Glomerular visceral epithelial cell (primary cell): ENCODE results near the gene SCN3A.
A peak's percentile ranks its signal among the peaks of the same experiment; 100 is the strongest.

Experiments
- DNase-seq: peaks from one replicate; pipeline ENCODE4 v3.0.0-alpha.2; 2016; ENCODE audit errors: extremely low spot score

The SCN3A gene

DNA sequence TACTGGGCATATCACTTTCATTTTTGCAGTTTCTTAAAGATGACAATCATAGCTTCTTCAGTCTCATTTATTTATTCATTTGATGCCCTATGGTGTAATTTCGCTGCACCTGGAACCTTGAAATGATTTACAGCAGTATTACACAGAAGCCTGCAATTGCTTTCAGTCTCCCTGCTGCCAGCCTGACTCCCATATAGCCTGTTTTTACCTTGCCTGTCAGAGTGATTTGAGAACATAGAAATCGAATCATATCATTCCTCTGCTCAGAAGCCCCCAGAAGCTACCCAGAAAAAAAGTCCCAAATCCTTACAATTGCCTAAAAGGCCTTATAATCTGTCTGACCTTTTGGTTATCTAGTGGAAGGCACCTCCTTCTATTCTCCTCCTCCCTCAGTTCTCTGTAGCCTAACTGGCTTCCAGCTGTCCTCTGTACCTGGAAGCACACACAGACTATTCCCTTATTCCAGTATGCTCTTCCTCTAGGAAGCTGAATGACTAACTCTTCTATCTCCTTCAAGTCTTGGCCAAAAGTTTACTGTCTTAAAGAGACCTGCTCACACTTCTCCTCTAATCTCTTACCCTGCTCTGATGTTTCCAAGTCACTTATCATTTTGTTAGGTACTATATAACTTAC is 12.6 kb downstream of the SCN3A start:
- no peak for DNase-seq

DNA sequence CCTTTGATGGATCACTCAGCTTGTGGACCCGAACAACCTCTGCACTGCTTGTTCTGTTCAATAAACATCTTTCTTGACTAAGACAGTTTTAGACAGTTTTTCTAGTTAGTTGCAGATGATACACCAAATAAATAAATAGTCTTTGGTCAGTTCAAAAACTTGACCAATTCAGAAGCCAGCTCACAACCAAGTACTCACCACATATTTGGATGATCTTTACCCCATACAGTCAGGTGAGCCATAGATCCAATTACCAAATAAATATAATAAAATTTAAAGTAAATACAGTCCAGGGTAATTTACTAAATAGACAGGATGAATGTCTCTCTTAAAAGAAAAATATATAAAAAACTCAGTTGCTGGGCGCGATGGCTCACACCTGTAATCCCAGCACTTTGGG is 18.2 kb downstream of the SCN3A start:
- DNase-seq: no peak

GRCh38 chr2:165182029-165182428 is 21.8 kb downstream of the SCN3A start:
- no peak for DNase-seq

- no peak for DNase-seq
Measured at GRCh38 chr2:165176780-165177179, 27.1 kb downstream of the SCN3A start.

DNA sequence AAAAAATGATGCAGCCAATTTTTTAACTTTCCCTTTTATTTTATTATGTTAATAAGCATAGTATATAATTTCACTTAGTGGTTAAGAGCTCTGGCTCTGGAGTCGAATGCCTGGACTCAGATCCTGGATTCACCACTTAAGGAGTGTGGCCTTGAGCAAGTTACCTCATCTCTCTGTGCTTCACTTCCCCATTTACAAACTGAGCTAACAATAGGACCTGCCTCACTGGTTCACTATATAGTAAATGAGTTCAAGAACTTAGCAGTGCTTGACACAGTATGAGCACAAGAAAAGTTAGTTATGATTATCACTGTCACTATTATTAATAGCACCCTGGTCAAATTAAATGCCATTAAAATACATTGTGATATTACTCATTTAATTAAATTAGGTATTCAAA is 30.6 kb downstream of the SCN3A start:
- no peak for DNase-seq

DNA sequence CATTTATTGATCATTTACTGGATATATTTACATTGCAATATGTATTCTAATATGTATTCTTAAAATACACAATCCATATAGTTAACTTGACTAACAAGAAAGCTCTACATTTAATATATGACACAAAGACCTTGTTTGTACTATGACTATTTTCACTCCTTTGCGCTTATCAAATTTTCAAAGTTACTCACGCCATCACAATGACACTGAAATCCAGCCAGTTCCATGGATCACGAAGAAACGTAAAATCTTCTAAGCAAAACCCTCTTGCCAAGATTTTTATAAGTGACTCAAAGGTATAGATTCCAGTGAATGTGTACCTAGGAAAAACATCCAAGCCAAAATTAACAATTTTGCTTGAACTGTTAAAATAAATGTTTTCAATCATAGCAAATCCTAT is 39.6 kb downstream of the SCN3A start:
- no peak for DNase-seq

GRCh38 chr2:165163761-165164160 is 40.1 kb downstream of the SCN3A start:
- DNase-seq: no peak

GRCh38 chr2:165162466-165162865 is 41.4 kb downstream of the SCN3A start:
- DNase-seq: no peak

DNA sequence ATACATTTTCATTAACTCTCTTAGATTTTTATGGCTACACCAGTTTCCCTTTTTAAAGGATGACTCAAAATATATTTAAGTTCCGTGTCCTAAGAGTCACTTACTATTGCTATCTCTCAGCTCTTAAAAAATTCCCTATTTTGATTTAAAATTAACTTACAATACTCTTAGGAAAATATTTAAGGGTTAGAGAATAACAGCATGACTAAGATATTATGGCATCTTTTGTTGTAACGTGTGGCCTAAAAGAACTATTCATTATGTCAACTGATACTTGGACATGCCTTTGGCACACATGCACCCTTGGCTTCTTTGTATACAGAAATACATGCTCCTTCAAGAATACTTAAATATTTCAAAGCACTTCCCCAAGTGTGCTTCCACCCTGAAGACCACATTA is 42.3 kb downstream of the SCN3A start:
- DNase-seq: peak; percentile 30

DNA sequence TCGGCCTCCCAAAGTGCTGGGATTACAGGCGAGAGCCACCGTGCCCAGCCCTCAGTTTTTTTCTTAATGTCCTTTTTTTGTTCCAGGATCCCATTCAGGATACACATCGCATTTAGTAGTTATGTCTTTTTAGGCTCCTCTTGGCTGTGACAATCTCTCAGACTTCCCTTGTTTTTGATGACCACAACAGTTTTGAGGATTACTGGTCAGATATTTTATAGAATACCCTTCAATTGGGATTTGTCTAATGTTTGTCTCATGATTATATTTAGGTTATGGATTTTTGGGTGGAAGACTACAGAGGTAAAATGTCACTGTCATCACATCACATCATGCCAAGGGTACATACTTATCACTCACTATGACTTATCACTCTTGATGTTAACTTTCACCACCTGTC is 46.7 kb downstream of the SCN3A start:
- DNase-seq: no peak

DNA sequence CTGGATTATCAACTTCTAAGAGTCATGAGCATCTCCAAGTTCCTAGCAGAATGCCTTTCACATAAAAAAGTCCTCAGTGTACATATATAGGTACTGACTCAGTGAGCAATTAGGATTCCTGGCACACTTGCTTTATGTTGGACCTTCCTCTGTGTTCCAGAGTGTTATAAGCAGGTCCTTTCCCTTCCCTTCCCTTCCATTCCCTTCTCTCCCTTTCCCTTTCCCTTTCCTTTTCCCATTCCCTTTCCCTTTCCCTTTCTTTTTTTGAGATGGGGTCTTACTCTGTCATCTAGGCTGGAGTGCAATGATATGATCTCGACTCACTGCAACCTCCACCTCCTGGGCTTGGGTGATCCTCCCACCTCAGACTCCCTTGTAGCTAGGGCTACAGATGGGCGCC is 48.7 kb downstream of the SCN3A start:
- no peak for DNase-seq

GRCh38 chr2:165149439-165149838 is 54.4 kb downstream of the SCN3A start:
- DNase-seq: no peak

DNA sequence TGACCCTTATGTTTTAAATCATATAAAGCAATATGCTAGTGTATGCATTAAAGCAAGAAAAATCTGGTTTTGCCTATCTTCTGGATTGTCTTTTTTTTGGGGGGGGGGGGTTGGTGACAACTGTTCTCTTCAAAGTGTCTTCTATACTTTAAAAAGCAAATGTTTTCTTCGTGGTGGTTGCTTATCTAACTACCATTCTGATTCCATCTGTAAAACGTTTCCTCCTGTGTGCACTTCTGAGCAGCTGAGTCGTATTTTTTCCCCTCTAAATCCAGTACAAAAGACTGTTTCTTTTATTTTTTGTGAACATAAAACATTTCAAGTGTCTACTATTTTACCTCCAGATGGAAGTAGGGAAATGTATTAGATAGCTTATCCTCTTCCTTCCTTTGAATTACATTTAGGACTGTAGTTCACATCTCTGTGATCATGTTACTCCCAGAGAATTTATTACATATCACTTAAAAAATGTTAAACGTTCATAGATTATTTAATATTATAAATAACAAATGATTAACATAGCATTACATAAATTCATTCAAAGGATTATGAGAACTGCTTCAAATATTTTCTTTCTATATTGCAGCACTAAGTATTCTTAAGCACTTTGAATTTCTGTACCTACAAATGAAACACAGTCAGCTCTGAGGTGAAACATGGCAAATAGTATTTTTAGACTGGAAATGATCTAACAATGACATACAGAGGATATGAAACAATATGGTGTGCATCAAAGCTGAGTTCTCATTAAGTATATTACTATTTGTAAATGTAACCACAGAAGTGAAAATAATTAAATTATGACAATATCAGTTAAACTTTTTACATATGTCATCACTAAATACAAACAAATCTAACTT is 56.4 kb downstream of the SCN3A start:
- DNase-seq: no peak

DNA sequence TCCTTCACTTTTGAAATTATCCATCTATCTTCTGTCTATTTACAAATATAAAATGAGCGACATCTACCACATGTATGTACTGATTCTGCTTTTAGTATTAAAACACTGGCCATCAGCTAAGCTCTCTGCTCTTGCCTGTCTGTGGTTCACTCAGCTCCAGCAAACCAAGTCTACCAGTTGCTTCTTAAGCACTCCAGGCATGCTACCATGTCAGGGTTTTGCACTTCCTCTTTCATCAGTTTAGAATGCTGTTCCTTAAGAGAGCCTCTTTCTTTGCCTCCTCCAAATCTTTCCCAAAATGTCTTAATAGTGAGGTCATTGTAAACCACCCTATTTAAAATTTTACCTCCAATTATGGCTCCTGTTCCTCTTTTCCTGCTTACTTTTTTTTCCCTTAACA is 59.5 kb downstream of the SCN3A start:
- DNase-seq: no peak

DNA sequence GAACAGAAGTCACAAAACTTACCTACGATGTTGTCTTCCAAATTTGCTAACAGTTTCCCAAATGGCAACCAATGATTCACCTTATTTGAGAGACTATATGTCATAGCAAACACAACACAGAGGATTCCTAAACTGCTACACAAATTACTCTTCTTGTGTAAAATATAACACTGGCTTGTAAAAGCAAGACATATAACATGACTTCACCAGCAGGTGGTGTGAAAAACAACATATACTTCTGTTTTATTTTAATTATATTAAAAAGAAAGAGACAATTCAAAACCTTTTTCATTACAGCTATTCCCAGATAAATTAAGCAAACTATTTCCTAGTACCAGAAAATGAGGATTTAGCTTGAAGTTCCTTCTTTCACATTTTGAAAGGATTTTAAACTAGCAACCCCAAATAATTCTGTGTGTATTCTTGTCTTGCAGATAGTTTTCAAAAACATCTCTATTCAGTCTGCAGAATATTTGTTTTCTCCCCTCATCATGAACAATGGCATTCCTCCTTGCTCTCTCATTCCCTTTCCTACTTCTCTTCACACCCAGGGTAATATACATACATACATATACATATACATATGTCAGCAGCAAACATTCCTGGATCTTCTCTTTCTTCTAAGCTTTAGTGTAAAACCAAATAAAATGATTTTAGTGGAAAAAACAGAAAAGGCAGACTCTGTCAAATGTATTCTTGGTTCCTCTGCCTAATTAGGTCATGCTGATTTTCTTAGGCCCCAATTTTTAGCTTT is 62.1 kb downstream of the SCN3A start:
- no peak for DNase-seq

GRCh38 chr2:165126244-165126643 is 77.6 kb downstream of the SCN3A start:
- DNase-seq: no peak

- no peak for DNase-seq
Measured at GRCh38 chr2:165122521-165122920, 81.3 kb downstream of the SCN3A start.

DNA sequence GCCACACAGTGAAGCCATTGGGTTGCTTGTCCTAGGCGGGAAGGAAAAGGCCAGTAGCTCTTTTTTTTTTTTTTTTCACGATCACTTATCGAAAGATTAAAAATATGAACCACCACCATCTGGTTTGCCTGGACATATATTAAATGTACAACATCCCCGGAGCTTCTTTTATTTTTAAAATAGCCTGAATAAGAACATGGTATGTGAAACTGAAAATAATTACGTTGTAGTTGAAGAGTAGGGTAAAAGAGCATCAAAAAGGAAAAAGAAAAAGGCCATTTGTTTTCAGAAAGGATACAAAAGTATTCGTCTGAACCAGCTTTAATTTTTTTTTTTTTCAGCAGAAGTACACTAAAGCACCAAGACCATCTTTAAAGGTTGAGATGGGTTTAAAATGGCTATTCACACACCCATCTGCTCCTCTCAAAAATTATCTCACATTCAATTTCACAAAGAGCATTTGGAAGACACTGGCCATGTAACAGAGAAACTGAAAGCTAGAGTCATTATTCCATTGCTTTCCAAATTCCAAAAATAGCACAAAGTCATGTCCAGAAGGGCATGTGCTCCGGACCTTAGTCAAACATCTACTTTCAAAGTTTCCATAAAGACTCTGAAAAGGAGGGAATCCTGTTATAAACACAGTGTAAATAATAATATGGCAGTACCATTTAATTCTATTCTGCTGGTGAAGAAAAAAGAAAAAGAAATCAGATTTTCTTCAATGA is 82.9 kb downstream of the SCN3A start:
- DNase-seq: no peak

DNA sequence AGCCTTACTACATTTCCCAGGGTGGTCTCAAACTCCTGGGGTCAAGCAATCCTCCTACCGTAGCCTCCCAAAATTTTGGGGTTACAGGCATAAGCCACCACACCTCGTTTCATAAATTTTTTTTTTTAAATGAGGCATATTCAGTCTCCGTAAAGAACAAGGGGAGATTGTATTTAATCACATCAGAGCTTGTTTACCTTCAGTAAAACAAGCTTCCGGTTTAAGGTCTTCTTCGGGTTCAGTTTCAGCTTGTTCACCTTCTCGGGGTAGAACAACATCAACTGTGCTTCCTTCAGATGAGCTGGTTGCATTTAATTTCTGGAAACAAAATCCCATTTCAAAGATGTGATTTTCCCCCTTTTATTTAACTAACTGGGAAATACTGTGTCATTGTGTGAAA is 88.6 kb downstream of the SCN3A start:
- no peak for DNase-seq

DNA sequence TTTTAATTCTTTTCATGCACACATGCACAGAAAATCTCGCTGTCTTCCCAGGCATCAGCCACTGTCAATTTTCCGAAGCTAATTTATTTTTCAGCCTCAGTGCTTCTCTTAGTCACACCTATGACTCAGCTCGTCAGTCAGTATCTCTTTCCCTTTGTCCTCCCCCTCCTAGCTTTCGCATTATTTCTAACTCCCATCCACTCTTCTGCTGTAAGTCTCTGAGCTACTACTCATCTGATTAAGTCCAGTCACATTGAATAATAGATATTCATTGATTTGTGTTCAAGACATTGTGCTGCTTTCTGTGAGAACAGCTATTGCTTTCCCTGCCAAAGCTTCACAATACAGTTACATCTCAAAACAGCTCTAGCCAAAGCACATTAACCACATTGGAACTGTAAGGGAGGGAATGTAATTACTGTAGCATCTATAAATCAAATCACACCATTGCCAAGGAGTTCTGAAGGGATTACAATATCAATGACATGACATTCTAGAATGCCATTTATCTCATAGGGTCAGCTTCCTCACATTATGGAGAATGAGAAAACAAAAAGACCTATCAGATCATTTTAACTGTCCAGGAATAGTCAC is 89.4 kb downstream of the SCN3A start:
- peak; percentile 79 for DNase-seq

GRCh38 chr2:165113414-165113813 is 90.4 kb downstream of the SCN3A start:
- DNase-seq: peak; percentile 25

DNA sequence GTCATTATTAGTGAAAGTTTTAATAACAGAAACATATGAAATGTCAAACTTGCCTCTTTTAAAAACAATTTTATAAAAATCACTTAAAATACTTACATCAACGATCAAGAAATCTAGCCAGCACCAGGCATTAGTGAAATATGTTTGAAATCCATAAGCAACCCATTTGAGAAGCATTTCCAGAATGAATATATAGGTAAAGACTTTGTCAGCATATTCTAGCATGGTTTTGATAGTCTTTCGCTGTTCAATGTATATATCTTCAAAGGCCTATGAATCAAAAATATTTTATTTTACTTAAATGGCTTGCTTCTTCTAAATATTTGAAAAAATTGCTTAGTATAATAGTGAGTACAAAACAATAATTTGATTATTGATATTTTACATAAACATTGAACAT is 91.1 kb downstream of the SCN3A start:
- DNase-seq: no peak
